Lung (tissue), 12 donors: ENCODE measurements around the gene UST. TPM values are rescaled to one million over a fixed set of nuclear protein-coding genes. Genes with fewer than 3 reads are reported as not detected.
A peak's percentile ranks its signal among the peaks of the same experiment; 100 is the strongest.

Experiments
- ATAC-seq: fragments of 200-7000 bp; cut with Tn5 transposase; one replicate; pipeline ENCODE4 v1.9.1; 2020; ENCODE audit warnings: moderate number of reproducible peaks; ENCODE audit not compliant: insufficient read depth, low FRiP score
- DNase-seq, 3 donors: peaks; one replicate each; pipeline ENCODE4 v3.0.0-alpha.2; 2013 to 2017
- H3K27ac ChIP-seq, 2 donors: one replicate each; pipeline ENCODE4 v1.5.1; 2013; ENCODE audit warnings: mild to moderate bottlenecking in 2 of 2, moderate library complexity in 2 of 2, control low read depth in 1 of 2, inconsistent platforms in 1 of 2, low read depth in 1 of 2, low read length in 1 of 2
- H3K27me3 ChIP-seq, 3 donors: one replicate each; pipeline ENCODE4 v1.5.1; 2013; ENCODE audit warnings: low read length in 2 of 3; ENCODE audit not compliant: control insufficient read depth in 3 of 3, insufficient read depth in 3 of 3
- H3K36me3 ChIP-seq, 4 donors: one replicate each; pipeline ENCODE4 v1.5.1; 2013; ENCODE audit warnings: low read length in 4 of 4, mild to moderate bottlenecking in 1 of 4, moderate library complexity in 1 of 4; ENCODE audit not compliant: control insufficient read depth in 4 of 4, insufficient read depth in 4 of 4
- H3K4me1 ChIP-seq, 5 donors: one replicate each; pipeline ENCODE4 v1.5.1; 2013; ENCODE audit warnings: low read length in 5 of 5, mild to moderate bottlenecking in 2 of 5, moderate library complexity in 1 of 5; ENCODE audit not compliant: control insufficient read depth in 5 of 5, insufficient read depth in 5 of 5
- H3K4me3 ChIP-seq: one replicate; pipeline ENCODE4 v1.5.1; 2013; ENCODE audit warnings: mild to moderate bottlenecking, control low read depth, moderate library complexity
- H3K9ac ChIP-seq, 2 donors: one replicate each; pipeline ENCODE4 v1.5.1; 2013; ENCODE audit warnings: low read length in 2 of 2, control low read depth in 1 of 2; ENCODE audit not compliant: insufficient read depth in 1 of 2
- H3K9me3 ChIP-seq, 4 donors: one replicate each; pipeline ENCODE4 v1.5.1; 2013; ENCODE audit warnings: low read length in 3 of 4, mild to moderate bottlenecking in 1 of 4, moderate library complexity in 1 of 4; ENCODE audit not compliant: control insufficient read depth in 4 of 4, insufficient read depth in 3 of 4
- CTCF ChIP-seq: IDR thresholded peaks from 2 replicates; pipeline ENCODE4 v1.5.1; 2012; ENCODE audit warnings: mild to moderate bottlenecking; ENCODE audit errors: control extremely low read depth, extremely low read depth
- WGBS, 2 donors: extraction: QIAGEN DNeasy Blood & Tissue Kit; methylation state at CpG; one replicate each; pipeline ENCODE4 v1.1.7; 2013; 5-methylcytosine and 5-hydroxymethylcytosine counted together
- polyA plus RNA-seq, 2 donors: library from polyadenylated mRNA; stranded (reverse); fragments of 200-250 nt; gene quantifications; one replicate each; pipeline ENCODE4 v1.2.1, GENCODE V29; 2013
- total RNA-seq, 2 donors: library from RNA; depleted of rRNA in 1 of 2; stranded (reverse); fragments of >200 nt in 1 of 2; gene quantifications; one replicate each; pipeline ENCODE4 v1.2.1, GENCODE V29; 2014 to 2021
- donor health status: control.
- donor health status: control.
- donor health status: Bipolar disorder and iron deficiency.
- donor health status: healthy.
- donor health status: DM: yes; HTN: yes; CAD: no.

The UST gene
- total and polyA plus RNA-seq, 4 donors = 4.5 to 24.0 (median 7.1) TPM

- H3K9me3 ChIP-seq = no peaks in the 10 kb centered on the region
- WGBS, 2 donors = 50 to 65% methylated on average over 1 of the region's 1 CpG
- ATAC-seq = no peak
These were observed 32.9 kb upstream of the UST start for GRCh38 chr6:148713921-148714320.

GRCh38 chr6:148716811-148717210, 30.0 kb upstream of the UST start:
- DNase-seq = peak in 1 of 3 donors; percentile 59
- WGBS, 2 donors = 0 to 36% methylated on average over 1 of the region's 1 CpG
- no peak for TF ChIP-seq CTCF

More at GRCh38 chr6:148713921-148714320, 32.9 kb upstream of the UST start:
- H3K27me3 ChIP-seq = no peaks in the 10 kb centered on the region
- no peaks in the 10 kb centered on the region for H3K36me3 ChIP-seq
- no peak overlapping the region for H3K27ac ChIP-seq
- no peak for TF ChIP-seq CTCF
- H3K9ac ChIP-seq = no peak overlapping the region
- no peaks in the 10 kb centered on the region for H3K4me1 ChIP-seq
- peak in 1 of 3 donors; percentile 15 for DNase-seq
- no peak overlapping the region for H3K4me3 ChIP-seq

GRCh38 chr6:148720406-148720805, 26.4 kb upstream of the UST start:
- Histone ChIP-seq H3K36me3 (no peaks in the 10 kb centered on the region), H3K27me3 (no peaks in the 10 kb centered on the region), H3K9ac (no peak overlapping the region), H3K9me3 (peaks cover 0 to 2% (median 0%) of the 10 kb centered on the region in 4 donors), H3K4me1 (no peaks in the 10 kb centered on the region), H3K27ac (no peak overlapping the region), H3K4me3 (no peak overlapping the region)
- 88 to 93% methylated on average over 3 of the region's 3 CpGs for WGBS, 2 donors
- DNase-seq (no peak), ATAC-seq (no peak)
- no peak for TF ChIP-seq CTCF

More at GRCh38 chr6:148716811-148717210, 30.0 kb upstream of the UST start:
- H3K4me3 ChIP-seq = no peak overlapping the region
- no peak for ATAC-seq
- no peaks in the 10 kb centered on the region for H3K9me3 ChIP-seq
- H3K27ac ChIP-seq = no peak overlapping the region
- no peak overlapping the region for H3K9ac ChIP-seq
- no peaks in the 10 kb centered on the region for H3K4me1 ChIP-seq
- H3K27me3 ChIP-seq = no peaks in the 10 kb centered on the region
- no peaks in the 10 kb centered on the region for H3K36me3 ChIP-seq

- Histone ChIP-seq H3K4me3 (no peak overlapping the region), H3K4me1 (no peaks in the 10 kb centered on the region), H3K27ac (no peak overlapping the region), H3K36me3 (no peaks in the 10 kb centered on the region), H3K27me3 (no peaks in the 10 kb centered on the region), H3K9me3 (peaks cover 0 to 2% (median 0%) of the 10 kb centered on the region in 4 donors), H3K9ac (no peak overlapping the region)
- 92 to 95% methylated on average over 2 of the region's 2 CpGs for WGBS, 2 donors
- DNase-seq (no peak), ATAC-seq (no peak)
- no peak for TF ChIP-seq CTCF
These were observed 25.9 kb upstream of the UST start for GRCh38 chr6:148720897-148721296.
